Measurements from ENCODE around the gene SACS. TPM values are rescaled to one million over a fixed set of nuclear protein-coding genes. Genes with fewer than 3 reads are reported as not detected.

SACS gene
- total RNA-seq, 1 donor from 2014 or later: 75.4 TPM

- no peak for TF ChIP-seq CTCF (conservative IDR thresholded peaks at IDR 0.05)
- Mint-ChIP-seq H3K9me3 (peaks cover 5% of the 10 kb centered on the region), H3K27ac (ENCODE audit: unreplicated experiment) (peak overlapping the region; percentile 0), H3K36me3 (ENCODE audit: low read depth) (no peaks in the 10 kb centered on the region), H3K4me1 (peaks cover 59% of the 10 kb centered on the region), H3K4me3 (peak overlapping the region; percentile 74), H3K27me3 (ENCODE audit: low read depth) (no peaks in the 10 kb centered on the region)
- peak; percentile 29 for DNase-seq (ENCODE audit: low read depth, low spot score)
These were observed 33.8 kb upstream of the SACS start for GRCh38 chr13:23467048-23467931.

- peaks cover 5% of the 10 kb centered on the region for H3K9me3 Mint-ChIP-seq
- no peaks in the 10 kb centered on the region for H3K27me3 Mint-ChIP-seq (ENCODE audit: low read depth)
- H3K4me3 Mint-ChIP-seq: peak overlapping the region; percentile 67
- peak; percentile 58 for DNase-seq (ENCODE audit: low read depth, low spot score)
- peak overlapping the region; percentile 43 for H3K27ac Mint-ChIP-seq (ENCODE audit: unreplicated experiment)
- peak; percentile 81 for TF ChIP-seq CTCF (conservative IDR thresholded peaks at IDR 0.05)
- no peaks in the 10 kb centered on the region for H3K36me3 Mint-ChIP-seq (ENCODE audit: low read depth)
- peaks cover 50% of the 10 kb centered on the region for H3K4me1 Mint-ChIP-seq
These were observed 32.9 kb upstream of the SACS start for GRCh38 chr13:23466144-23467002.

- Mint-ChIP-seq H3K36me3 (ENCODE audit: low read depth) (no peaks in the 10 kb centered on the region), H3K27me3 (ENCODE audit: low read depth) (no peaks in the 10 kb centered on the region), H3K4me1 (peaks cover 23% of the 10 kb centered on the region), H3K4me3 (no peak overlapping the region), H3K9me3 (peaks cover 5% of the 10 kb centered on the region), H3K27ac (ENCODE audit: unreplicated experiment) (no peak overlapping the region)
- no peak for DNase-seq (ENCODE audit: low read depth, low spot score)
- TF ChIP-seq CTCF (conservative IDR thresholded peaks at IDR 0.05): no peak
These were observed 30.2 kb upstream of the SACS start for GRCh38 chr13:23463661-23464060.

GRCh38 chr13:23462815-23463559 is 29.5 kb upstream of the SACS start:
- no peak for TF ChIP-seq CTCF (conservative IDR thresholded peaks at IDR 0.05)

GRCh38 chr13:23461544-23461943 is 28.0 kb upstream of the SACS start:
- no peaks in the 10 kb centered on the region for H3K27me3 Mint-ChIP-seq (ENCODE audit: low read depth)
- DNase-seq (ENCODE audit: low read depth, low spot score): no peak
- no peaks in the 10 kb centered on the region for H3K36me3 Mint-ChIP-seq (ENCODE audit: low read depth)
- TF ChIP-seq CTCF (conservative IDR thresholded peaks at IDR 0.05): no peak
- no peak overlapping the region for H3K27ac Mint-ChIP-seq (ENCODE audit: unreplicated experiment)
- H3K9me3 Mint-ChIP-seq: peaks cover 5% of the 10 kb centered on the region
- peaks cover 12% of the 10 kb centered on the region for H3K4me1 Mint-ChIP-seq
- no peak overlapping the region for H3K4me3 Mint-ChIP-seq

More at GRCh38 chr13:23462815-23463559, 29.5 kb upstream of the SACS start:
- Mint-ChIP-seq H3K9me3 (peaks cover 5% of the 10 kb centered on the region), H3K4me3 (no peak overlapping the region), H3K4me1 (peaks cover 17% of the 10 kb centered on the region), H3K27me3 (ENCODE audit: low read depth) (no peaks in the 10 kb centered on the region), H3K36me3 (ENCODE audit: low read depth) (no peaks in the 10 kb centered on the region), H3K27ac (ENCODE audit: unreplicated experiment) (no peak overlapping the region)
- DNase-seq (ENCODE audit: low read depth, low spot score): no peak

Measured in neural crest cell (in vitro differentiated cells).